SK-N-MC (cell line): ENCODE data around the gene SPATA18.

ENCODE experiments used
- EZH2 ChIP-seq: fragments of 200-600 bp; sonication (generic); IDR thresholded peaks from one replicate; pipeline ENCODE4 v1.6.1; 2017; ENCODE audit warnings: antibody characterized with exemption
- FOXP2 ChIP-seq: optimal IDR thresholded peaks from 2 replicates; pipeline ENCODE3; 2011; ENCODE audit warnings: mild to moderate bottlenecking, moderate library complexity; ENCODE audit not compliant: insufficient read depth; ENCODE audit errors: extremely low read length, control extremely low read depth
- POLR2AphosphoS5 ChIP-seq: IDR thresholded peaks from 2 replicates; pipeline ENCODE4 v1.6.1; 2012; ENCODE audit warnings: mild to moderate bottlenecking, low read depth, low read length, borderline replicate concordance

DNA sequence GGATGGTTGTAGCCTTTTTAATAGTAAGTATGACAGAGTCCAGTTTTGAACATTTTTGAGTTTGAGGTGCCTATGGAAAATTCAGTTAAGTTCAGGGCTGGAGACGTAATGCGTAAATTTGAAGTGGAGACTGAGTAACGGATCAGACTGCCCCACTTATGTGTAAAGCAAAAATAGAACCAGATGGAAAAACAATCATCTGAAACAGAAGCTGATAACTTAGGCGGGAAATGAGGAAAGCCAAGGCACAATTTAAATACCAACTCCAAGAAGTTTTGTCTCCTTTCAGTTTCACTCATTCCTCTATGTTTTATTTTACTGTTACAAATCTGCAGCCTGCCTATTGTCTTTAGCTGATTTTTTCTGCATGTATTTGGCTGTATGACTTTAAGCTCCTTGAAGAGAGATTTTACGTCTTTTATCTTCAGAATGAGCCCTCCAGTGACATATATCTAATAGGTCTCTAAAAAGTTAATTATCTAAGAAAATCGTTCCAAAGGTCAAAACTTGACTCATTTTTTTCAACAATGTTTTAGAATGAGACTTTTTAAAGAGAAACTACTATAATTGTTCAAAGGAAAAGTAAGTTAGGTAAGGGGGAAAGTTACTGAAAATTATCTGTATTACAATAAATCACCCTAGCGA is 14.1 kb upstream of the SPATA18 start:
- no peak for TF ChIP-seq EZH2
- no peak for TF ChIP-seq POLR2AphosphoS5
- TF ChIP-seq FOXP2, result no peak
